K562 (cell line): Measurements from ENCODE around the gene OSBPL1A.

Experiments
- CEBPB ChIP-seq: fragments of 450-650 bp; IDR thresholded peaks from 2 replicates; pipeline ENCODE4 v1.6.1; 2016; ENCODE audit warnings: missing genetic modification characterization, missing compliant biosample characterization
- MAFF ChIP-seq: IDR thresholded peaks from 2 replicates; pipeline ENCODE4 v1.6.1; 2012; ENCODE audit warnings: low read length, improper control_type of control experiment
- MAFK ChIP-seq: IDR thresholded peaks from 2 replicates; pipeline ENCODE4 v1.6.1; 2011; ENCODE audit warnings: low read length, improper control_type of control experiment
- TCFL5 ChIP-seq: fragments of 250-450 bp; sonication (Bioruptor Pico); conservative IDR thresholded peaks from 2 replicates; pipeline ENCODE4 v1.6.1; 2021; ENCODE audit warnings: mild to moderate bottlenecking, moderate library complexity, matching md5 sums
- TRIM24 ChIP-seq, 2 experiments: fragments of 450-650 bp; IDR thresholded peaks; 2 replicates each; pipeline ENCODE4 v1.6.1; 2016
- ZBTB8A ChIP-seq: fragments of 450-650 bp; IDR thresholded peaks from 2 replicates; pipeline ENCODE4 v1.6.1; 2018; ENCODE audit warnings: mild to moderate bottlenecking, moderate library complexity; ENCODE audit not compliant: partially characterized antibody
- TF ChIP-seq, protein P1 (sequence below): fragments of 450-650 bp; IDR thresholded peaks from 2 replicates; pipeline ENCODE4 v1.6.1; 2017; ENCODE audit warnings: antibody characterized with exemption
- TF ChIP-seq, protein P2 (sequence below), 3 experiments: IDR thresholded peaks in 2 of 3; conservative IDR thresholded peaks in 1 of 3; 2 replicates each; pipeline ENCODE4 v1.5.1; 2011 to 2012; ENCODE audit warnings: low read length in 3 of 3, mild to moderate bottlenecking in 3 of 3, control low read depth in 2 of 3, improper control_type of control experiment in 1 of 3, inconsistent platforms in 1 of 3, low read depth in 1 of 3, mixed read lengths in 1 of 3, moderate library complexity in 1 of 3; ENCODE audit not compliant: insufficient read depth in 2 of 3

DNA sequence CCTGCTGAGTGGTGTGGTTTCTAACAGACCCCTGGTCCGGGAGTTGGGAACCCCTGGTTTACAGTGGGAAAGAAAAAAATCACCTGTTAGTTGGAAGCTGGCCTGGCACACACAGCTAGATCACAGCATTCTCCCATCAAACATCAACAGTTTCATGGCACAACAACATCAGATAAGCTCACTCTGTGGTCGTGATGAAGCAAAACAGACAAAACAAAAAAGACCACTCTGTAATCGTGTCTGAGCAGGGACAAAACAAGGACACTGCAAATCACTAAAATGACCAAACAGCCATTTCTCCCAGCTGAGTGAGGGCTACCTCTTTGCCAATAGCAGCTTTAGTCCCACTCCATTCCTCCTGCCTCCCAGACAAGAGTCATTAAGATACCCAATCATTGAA, 19.9 kb upstream of the OSBPL1A start:
- no peak for TF ChIP-seq CEBPB
- TF ChIP-seq MAFF: no peak
- TF ChIP-seq MAFK: no peak
- no peak for TF ChIP-seq ZBTB8A
- TF ChIP-seq, protein P1, sequence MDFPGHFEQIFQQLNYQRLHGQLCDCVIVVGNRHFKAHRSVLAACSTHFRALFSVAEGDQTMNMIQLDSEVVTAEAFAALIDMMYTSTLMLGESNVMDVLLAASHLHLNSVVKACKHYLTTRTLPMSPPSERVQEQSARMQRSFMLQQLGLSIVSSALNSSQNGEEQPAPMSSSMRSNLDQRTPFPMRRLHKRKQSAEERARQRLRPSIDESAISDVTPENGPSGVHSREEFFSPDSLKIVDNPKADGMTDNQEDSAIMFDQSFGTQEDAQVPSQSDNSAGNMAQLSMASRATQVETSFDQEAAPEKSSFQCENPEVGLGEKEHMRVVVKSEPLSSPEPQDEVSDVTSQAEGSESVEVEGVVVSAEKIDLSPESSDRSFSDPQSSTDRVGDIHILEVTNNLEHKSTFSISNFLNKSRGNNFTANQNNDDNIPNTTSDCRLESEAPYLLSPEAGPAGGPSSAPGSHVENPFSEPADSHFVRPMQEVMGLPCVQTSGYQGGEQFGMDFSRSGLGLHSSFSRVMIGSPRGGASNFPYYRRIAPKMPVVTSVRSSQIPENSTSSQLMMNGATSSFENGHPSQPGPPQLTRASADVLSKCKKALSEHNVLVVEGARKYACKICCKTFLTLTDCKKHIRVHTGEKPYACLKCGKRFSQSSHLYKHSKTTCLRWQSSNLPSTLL: no peak
- no peak for TF ChIP-seq TRIM24 (IDR thresholded peaks at IDR 0.05)
- TF ChIP-seq, protein P2, sequence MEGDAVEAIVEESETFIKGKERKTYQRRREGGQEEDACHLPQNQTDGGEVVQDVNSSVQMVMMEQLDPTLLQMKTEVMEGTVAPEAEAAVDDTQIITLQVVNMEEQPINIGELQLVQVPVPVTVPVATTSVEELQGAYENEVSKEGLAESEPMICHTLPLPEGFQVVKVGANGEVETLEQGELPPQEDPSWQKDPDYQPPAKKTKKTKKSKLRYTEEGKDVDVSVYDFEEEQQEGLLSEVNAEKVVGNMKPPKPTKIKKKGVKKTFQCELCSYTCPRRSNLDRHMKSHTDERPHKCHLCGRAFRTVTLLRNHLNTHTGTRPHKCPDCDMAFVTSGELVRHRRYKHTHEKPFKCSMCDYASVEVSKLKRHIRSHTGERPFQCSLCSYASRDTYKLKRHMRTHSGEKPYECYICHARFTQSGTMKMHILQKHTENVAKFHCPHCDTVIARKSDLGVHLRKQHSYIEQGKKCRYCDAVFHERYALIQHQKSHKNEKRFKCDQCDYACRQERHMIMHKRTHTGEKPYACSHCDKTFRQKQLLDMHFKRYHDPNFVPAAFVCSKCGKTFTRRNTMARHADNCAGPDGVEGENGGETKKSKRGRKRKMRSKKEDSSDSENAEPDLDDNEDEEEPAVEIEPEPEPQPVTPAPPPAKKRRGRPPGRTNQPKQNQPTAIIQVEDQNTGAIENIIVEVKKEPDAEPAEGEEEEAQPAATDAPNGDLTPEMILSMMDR (IDR thresholded peaks at IDR 0.05 in 2 of 3, conservative IDR thresholded peaks at IDR 0.05 in 1 of 3; ENCODE audit: insufficient read depth in 2 of 3, low read depth in 1 of 3, low read length in 3 of 3): no peak
- no peak for TF ChIP-seq TCFL5 (CRISPR knock-in tag)
